B cell (primary cell): ENCODE results near the gene P2RY14. TPM values are rescaled to one million over a fixed set of nuclear protein-coding genes. Genes with fewer than 3 reads are reported as not detected.

Source experiments
- ATAC-seq: fragments of 200-7000 bp; cut with Tn5 transposase; one replicate; pipeline ENCODE4 v1.10.0; 2021; ENCODE audit warnings: low read depth, mild to moderate bottlenecking, moderate number of reproducible peaks, moderate library complexity
- CTCF ChIA-PET: fragments of 350-600 bp; sonication (Branson Sonifier 250); formaldehyde crosslinking; loops from one replicate; lab custom pipeline; 2021; ENCODE audit warnings: antibody characterized with exemption, inconsistent platforms; lab: Charles Lee
- POLR2A ChIA-PET: fragments of 350-600 bp; sonication (Branson Sonifier 250); formaldehyde crosslinking; loops from one replicate; lab custom pipeline; 2021; ENCODE audit warnings: antibody characterized with exemption; lab: Charles Lee
- DNase-seq: peaks from one replicate; pipeline ENCODE4 v3.0.0; 2013
- H2AFZ ChIP-seq: 2 replicates; pipeline ENCODE4 v1.6.1; 2012; ENCODE audit warnings: mild to moderate bottlenecking, low read depth, low read length; ENCODE audit not compliant: insufficient read depth, poor library complexity, severe bottlenecking
- H3K27ac ChIP-seq, 2 donors: 1 replicate in 1 of 2; 2 replicates in 1 of 2; pipeline ENCODE4 v1.5.1; 2012 to 2013; ENCODE audit warnings: low read length in 2 of 2, mild to moderate bottlenecking in 2 of 2, moderate library complexity in 1 of 2
- H3K27me3 ChIP-seq, 4 experiments: fragments of 200-600 bp in 1 of 4; sonication (generic) in 1 of 4; replicated peaks in 1 of 4; 1 replicate in 2 of 4; 2 replicates in 2 of 4; pipeline versions ENCODE4 v1.6.1 to v1.7.0; 2013 to 2016; ENCODE audit warnings: low read length in 3 of 4, mild to moderate bottlenecking in 2 of 4, mixed read lengths in 1 of 4, moderate library complexity in 1 of 4; ENCODE audit not compliant: insufficient read depth in 4 of 4, control insufficient read depth in 3 of 4; ENCODE audit errors: control extremely low read depth in 1 of 4
- H3K36me3 ChIP-seq, 2 experiments: replicated peaks in 1 of 2; 1 replicate in 1 of 2; 2 replicates in 1 of 2; pipeline versions ENCODE4 v1.6.1 to v1.7.1; 2013; ENCODE audit warnings: low read length in 1 of 2; ENCODE audit not compliant: insufficient read depth in 2 of 2, control insufficient read depth in 1 of 2; ENCODE audit errors: control extremely low read depth in 1 of 2, extremely low read depth in 1 of 2
- H3K4me1 ChIP-seq, 2 donors: fragments of 200-600 bp in 1 of 2; sonication (generic) in 1 of 2; 1 replicate in 1 of 2; 2 replicates in 1 of 2; pipeline versions ENCODE4 v1.5.1 to v1.6.1; 2013 to 2017; ENCODE audit warnings: low read length in 2 of 2; ENCODE audit not compliant: control insufficient read depth in 2 of 2, insufficient read depth in 2 of 2
- H3K4me2 ChIP-seq: replicated peaks from 2 replicates; pipeline ENCODE3; 2012; ENCODE audit warnings: mild to moderate bottlenecking, low read depth, low read length; ENCODE audit not compliant: poor library complexity, severe bottlenecking
- H3K4me3 ChIP-seq, 5 experiments: fragments of 200-600 bp in 1 of 5; sonication (generic) in 1 of 5; 1 replicate in 3 of 5; 2 replicates in 2 of 5; pipeline versions ENCODE4 v1.5.1 to v1.7.0; 2011 to 2016; ENCODE audit warnings: low read length in 4 of 5, mild to moderate bottlenecking in 4 of 5, low read depth in 2 of 5, control low read depth in 1 of 5, moderate library complexity in 1 of 5; ENCODE audit not compliant: insufficient read depth in 1 of 5; ENCODE audit errors: control extremely low read depth in 1 of 5, extremely low read depth in 1 of 5
- H3K79me2 ChIP-seq: fragments of 200-600 bp; sonication (generic); one replicate; pipeline ENCODE4 v1.6.0; 2016; ENCODE audit warnings: low read length; ENCODE audit not compliant: control insufficient read depth, insufficient read depth
- H3K9ac ChIP-seq: fragments of 200-600 bp; sonication (generic); 2 replicates; pipeline ENCODE4 v1.6.1; 2017; ENCODE audit warnings: mild to moderate bottlenecking, low read length, moderate library complexity
- H3K9me3 ChIP-seq, 3 donors: one replicate each; pipeline versions ENCODE4 v1.6.1 to v1.7.1; 2013; ENCODE audit warnings: low read length in 2 of 3; ENCODE audit not compliant: control insufficient read depth in 2 of 3, insufficient read depth in 1 of 3; ENCODE audit errors: control extremely low read depth in 1 of 3
- H4K20me1 ChIP-seq: 2 replicates; pipeline ENCODE4 v1.6.0; 2012; ENCODE audit warnings: mild to moderate bottlenecking, low read length; ENCODE audit not compliant: insufficient read depth, control insufficient read depth, poor library complexity, severe bottlenecking
- H3K27ac Mint-ChIP-seq: one replicate; pipeline ENCODE4 v1.8.0; 2021; ENCODE audit warnings: mixed read lengths
- H3K27me3 Mint-ChIP-seq: one replicate; pipeline ENCODE4 v1.8.0; 2021; ENCODE audit warnings: mixed read lengths
- H3K4me1 Mint-ChIP-seq: one replicate; pipeline ENCODE4 v1.8.0; 2021; ENCODE audit warnings: mixed read lengths
- H3K4me3 Mint-ChIP-seq: one replicate; pipeline ENCODE4 v1.8.0; 2021; ENCODE audit warnings: mixed read lengths
- H3K9me3 Mint-ChIP-seq: one replicate; pipeline ENCODE4 v1.8.0; 2022; ENCODE audit warnings: mixed read lengths; ENCODE audit not compliant: insufficient read depth
- CTCF ChIP-seq: fragments of 200-600 bp; IDR thresholded peaks from one replicate; pipeline ENCODE4 v1.8.0; 2022; ENCODE audit warnings: antibody characterized with exemption, mild to moderate bottlenecking
- EZH2 ChIP-seq: IDR thresholded peaks from 2 replicates; pipeline ENCODE4 v1.6.1; 2012; ENCODE audit warnings: borderline replicate concordance, low read depth, mild to moderate bottlenecking, moderate library complexity, low read length; ENCODE audit not compliant: insufficient read depth, poor library complexity, severe bottlenecking
- WGBS: methylation state at CpG from one replicate; pipeline ENCODE4 v1.1.5; 2013; ENCODE audit warnings: missing lambda C conversion rate; ENCODE audit not compliant: insufficient coverage; 5-methylcytosine and 5-hydroxymethylcytosine counted together
- intact Hi-C: fragments of 100-400 bp; cut with micrococcal nuclease; formaldehyde crosslinking; loops from one replicate; pipeline ENCODE4 v1.10.0; 2022
- polyA plus RNA-seq: library from polyadenylated mRNA; depleted of rRNA; stranded (reverse); fragments of >200 nt; gene quantifications from 2 replicates; pipeline ENCODE4 v1.2.3, GENCODE V29; 2012
- total RNA-seq, 2 donors: library from RNA; stranded (reverse); fragments of 120-200 nt in 1 of 2; gene quantifications; 1 replicate in 1 of 2; 2 replicates in 1 of 2; pipeline versions ENCODE4 v1.2.3 to v1.2.4, GENCODE V29; 2013 to 2022

P2RY14 gene
- total and polyA plus RNA-seq, 2 donors (not counting 1 experiment from before 2014, with no cell fraction given) = 7.0 to 11.3 TPM

GRCh38 chr3:151300539-151300938, 22.2 kb upstream of the P2RY14 start:
- ChIA-PET POLR2A (no interaction called here), CTCF (interaction anchor here (1.1 to 1.3 kb wide), 2 partner anchors 9 to 70 kb away, joined by 3 read pairs; no protein-coding TSS in a partner anchor)
- H3K4me2 ChIP-seq = no peak overlapping the region
- intact Hi-C loops = no loop called here
- no peak overlapping the region for H3K4me3 ChIP-seq
- peaks cover 6% of the 10 kb centered on the region for H3K27me3 Mint-ChIP-seq
- no peak for DNase-seq
- H3K36me3 ChIP-seq = no peaks in the 10 kb centered on the region
- H3K79me2 ChIP-seq = no peaks in the 10 kb centered on the region
- H3K9ac ChIP-seq = no peak overlapping the region
- no peaks in the 10 kb centered on the region for H3K4me1 Mint-ChIP-seq
- WGBS = no CpG with 5 or more reads among the region's 1 CpG
- H2AFZ ChIP-seq = no peak overlapping the region
- ATAC-seq = no peak
- H3K27me3 ChIP-seq = no peaks in the 10 kb centered on the region
- no peaks in the 10 kb centered on the region for H3K9me3 Mint-ChIP-seq
- H3K27ac ChIP-seq = no peak overlapping the region
- H3K4me1 ChIP-seq = no peaks in the 10 kb centered on the region
- no peaks in the 10 kb centered on the region for H4K20me1 ChIP-seq
- TF ChIP-seq CTCF = no peak
- H3K27ac Mint-ChIP-seq = no peak overlapping the region
- H3K9me3 ChIP-seq = no peaks in the 10 kb centered on the region
- H3K4me3 Mint-ChIP-seq = no peak overlapping the region

- intact Hi-C loops = no loop called here
- H3K4me1 Mint-ChIP-seq = no peaks in the 10 kb centered on the region
- no peak for TF ChIP-seq CTCF
- no peak for TF ChIP-seq EZH2
- Histone ChIP-seq H2AFZ (no peak overlapping the region), H4K20me1 (no peaks in the 10 kb centered on the region), H3K9me3 (no peaks in the 10 kb centered on the region), H3K27me3 (no peaks in the 10 kb centered on the region), H3K9ac (no peak overlapping the region), H3K4me1 (no peaks in the 10 kb centered on the region), H3K4me2 (no peak overlapping the region), H3K36me3 (no peaks in the 10 kb centered on the region), H3K27ac (no peak overlapping the region), H3K4me3 (no peak overlapping the region), H3K79me2 (no peaks in the 10 kb centered on the region)
- H3K27me3 Mint-ChIP-seq = peaks cover 6% of the 10 kb centered on the region
- no peak overlapping the region for H3K27ac Mint-ChIP-seq
- H3K4me3 Mint-ChIP-seq = no peak overlapping the region
- POLR2A ChIA-PET = no interaction called here
- WGBS = no CpG with 5 or more reads among the region's 2 CpGs
- DNase-seq = no peak
- CTCF ChIA-PET = interaction anchor here (1.3 to 1.4 kb wide), 2 partner anchors 70 to 140 kb away, joined by 4 read pairs; no protein-coding TSS in a partner anchor
- H3K9me3 Mint-ChIP-seq = no peaks in the 10 kb centered on the region
- no peak for ATAC-seq
Observed at GRCh38 chr3:151299006-151299405, 20.7 kb upstream of the P2RY14 start.
